NCI-H1930 (cell line): ENCODE results near the gene PIP5K1A.
"Not testable (repeated sequence)": the region's sequence is repeated elsewhere in the genome, so short reads cannot be mapped to it uniquely, and the experiment has no call there.

Experiments used
- DNase-seq, 2 experiments: peaks; one replicate each; lab custom pipeline; 2025; lab: John Stamatoyannopoulos, UW

PIP5K1A gene, protein sequence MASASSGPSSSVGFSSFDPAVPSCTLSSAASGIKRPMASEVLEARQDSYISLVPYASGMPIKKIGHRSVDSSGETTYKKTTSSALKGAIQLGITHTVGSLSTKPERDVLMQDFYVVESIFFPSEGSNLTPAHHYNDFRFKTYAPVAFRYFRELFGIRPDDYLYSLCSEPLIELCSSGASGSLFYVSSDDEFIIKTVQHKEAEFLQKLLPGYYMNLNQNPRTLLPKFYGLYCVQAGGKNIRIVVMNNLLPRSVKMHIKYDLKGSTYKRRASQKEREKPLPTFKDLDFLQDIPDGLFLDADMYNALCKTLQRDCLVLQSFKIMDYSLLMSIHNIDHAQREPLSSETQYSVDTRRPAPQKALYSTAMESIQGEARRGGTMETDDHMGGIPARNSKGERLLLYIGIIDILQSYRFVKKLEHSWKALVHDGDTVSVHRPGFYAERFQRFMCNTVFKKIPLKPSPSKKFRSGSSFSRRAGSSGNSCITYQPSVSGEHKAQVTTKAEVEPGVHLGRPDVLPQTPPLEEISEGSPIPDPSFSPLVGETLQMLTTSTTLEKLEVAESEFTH

DNA sequence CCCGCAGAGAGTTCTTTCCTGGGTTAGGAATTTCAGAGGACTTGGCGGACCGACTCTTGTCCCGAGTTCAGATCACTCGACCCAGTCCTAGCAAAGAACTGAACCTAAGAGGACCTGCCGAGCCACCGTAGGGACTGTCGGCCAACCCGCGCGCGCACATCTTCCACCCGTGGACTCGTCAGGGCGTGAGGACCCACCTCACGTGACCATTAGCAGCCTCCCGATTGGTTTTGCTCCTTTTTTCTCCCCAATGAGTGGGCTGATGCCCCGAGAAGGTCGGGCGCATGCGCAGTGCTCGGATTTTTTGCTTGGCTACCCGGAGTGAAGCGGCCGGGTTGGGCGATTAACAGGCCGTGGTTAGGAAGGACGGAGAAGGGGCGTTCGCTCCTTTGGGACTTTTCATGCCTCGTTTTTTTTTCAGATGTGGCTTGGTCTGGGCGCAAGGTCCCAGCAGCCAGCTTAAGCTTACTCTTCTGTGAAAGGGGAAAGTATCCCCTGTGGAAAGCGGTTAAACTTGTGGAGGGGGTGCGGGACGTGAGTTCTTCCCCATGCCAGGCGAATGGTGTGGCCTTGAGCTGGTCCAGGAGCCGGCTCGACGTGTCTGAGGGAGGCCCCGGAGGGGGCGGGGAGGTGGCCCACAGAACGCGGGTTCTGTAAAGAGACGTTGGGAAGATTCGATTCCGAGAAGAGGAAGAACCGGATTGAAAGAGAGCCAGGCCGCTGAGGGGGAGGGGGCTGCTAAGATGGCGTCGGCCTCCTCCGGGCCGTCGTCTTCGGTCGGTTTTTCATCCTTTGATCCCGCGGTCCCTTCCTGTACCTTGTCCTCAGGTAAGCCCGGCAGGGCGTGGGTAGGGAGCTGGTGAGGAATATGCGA lies at the start of gene PIP5K1A:
TSS of gene PIP5K1A (plus strand) at position 299 of the 874 bp plus-strand sequence. CDS start at position 744, 445 bp downstream.
- DNase-seq, result peak; percentile 97 to 99

DNA sequence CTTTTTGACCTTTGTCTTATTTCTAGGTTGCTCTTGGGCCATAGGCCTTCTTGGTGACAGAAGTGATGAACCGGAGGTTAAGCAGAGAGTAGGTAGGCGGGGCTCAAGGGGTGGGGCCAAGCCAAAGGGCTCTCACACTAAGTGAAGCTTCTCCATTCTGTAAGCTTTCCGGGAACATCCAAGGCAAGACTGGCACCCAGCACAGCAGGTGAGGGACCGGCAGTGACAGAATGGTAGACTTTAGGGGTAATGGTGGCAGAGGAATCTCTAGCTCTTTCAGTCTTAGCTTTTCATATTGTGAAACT lies 41.9 kb upstream of the PIP5K1A start, which contains the start of gene TNFAIP8L2:
TSS of gene TNFAIP8L2 (plus strand) at position 135 of the 305 bp plus-strand sequence. CDS start 2,049 bp downstream, outside the sequence.
- no peak for DNase-seq

DNA sequence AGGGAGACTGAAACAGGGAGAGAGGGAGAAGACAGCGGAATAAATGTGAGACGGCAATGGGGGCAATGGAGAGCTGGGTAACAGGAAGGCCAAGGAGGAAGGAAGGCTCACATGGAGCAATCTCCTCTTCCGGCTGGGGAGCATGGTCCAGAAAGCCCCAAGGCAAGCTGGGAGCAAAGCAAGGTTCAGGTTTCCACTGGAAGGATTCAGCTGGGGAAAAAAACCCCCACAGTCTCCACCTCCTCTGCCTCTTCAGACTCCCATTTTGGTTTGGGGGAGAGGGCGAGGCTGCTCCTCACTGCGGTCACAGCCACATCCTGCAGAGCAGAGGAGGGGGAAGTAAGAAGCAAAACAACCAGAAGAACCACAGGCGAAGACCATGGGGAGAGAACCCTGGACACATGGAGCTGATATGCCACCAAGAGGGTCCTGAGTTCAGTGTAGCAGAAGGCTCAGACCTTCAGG lies 41.3 kb upstream of the PIP5K1A start:
- DNase-seq, result no peak

DNA sequence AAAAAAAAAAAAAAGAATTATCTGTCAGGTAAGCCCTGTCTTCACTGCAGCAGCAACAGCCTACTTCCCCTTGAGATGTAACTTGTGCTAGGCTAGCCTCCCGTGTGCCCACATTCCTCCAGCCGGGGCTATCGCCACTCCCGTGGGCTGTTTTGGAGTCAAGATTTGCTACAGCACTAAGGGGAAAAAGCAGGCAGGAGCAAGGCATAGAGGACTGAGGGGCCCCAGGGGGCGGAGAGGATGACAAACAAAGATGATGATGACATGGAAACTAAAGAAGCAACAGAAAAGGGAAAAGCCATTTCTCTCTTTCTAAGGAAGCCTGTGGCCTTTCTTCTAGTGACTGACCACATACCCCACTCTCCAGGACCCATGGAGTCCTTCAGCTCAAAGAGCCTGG lies 40.0 kb upstream of the PIP5K1A start:
- no peak for DNase-seq

DNA sequence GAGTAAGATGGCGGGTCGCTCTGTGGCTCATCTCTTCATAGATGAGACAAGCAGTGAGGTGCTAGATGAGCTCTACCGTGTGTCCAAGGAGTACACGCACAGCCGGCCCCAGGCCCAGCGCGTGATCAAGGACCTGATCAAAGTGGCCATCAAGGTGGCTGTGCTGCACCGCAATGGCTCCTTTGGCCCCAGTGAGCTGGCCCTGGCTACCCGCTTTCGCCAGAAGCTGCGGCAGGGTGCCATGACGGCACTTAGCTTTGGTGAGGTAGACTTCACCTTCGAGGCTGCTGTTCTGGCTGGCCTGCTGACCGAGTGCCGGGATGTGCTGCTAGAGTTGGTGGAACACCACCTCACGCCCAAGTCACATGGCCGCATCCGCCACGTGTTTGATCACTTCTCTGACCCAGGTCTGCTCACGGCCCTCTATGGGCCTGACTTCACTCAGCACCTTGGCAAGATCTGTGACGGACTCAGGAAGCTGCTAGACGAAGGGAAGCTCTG lies 39.6 kb upstream of the PIP5K1A start:
- no peak for DNase-seq

DNA sequence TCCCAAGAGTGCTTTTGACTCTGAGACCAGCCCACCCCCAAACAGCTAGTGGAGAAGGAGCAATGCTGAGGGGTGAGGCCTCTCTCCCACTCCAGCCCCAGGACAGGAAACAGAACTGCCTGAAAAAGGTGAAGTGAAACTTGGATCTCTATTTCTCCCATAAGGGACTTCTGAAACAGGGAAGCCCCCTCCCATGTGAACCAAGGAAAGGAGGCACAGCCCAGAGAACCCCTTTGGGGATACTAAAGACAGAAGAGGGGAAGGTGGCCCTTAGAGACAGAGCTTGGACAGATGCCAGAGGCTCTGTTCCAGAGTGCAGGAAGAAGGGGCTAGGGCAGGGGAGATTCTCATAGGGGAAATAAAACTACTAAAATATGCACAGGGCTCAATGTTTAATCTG lies 39.0 kb upstream of the PIP5K1A start:
- no peak for DNase-seq

DNA sequence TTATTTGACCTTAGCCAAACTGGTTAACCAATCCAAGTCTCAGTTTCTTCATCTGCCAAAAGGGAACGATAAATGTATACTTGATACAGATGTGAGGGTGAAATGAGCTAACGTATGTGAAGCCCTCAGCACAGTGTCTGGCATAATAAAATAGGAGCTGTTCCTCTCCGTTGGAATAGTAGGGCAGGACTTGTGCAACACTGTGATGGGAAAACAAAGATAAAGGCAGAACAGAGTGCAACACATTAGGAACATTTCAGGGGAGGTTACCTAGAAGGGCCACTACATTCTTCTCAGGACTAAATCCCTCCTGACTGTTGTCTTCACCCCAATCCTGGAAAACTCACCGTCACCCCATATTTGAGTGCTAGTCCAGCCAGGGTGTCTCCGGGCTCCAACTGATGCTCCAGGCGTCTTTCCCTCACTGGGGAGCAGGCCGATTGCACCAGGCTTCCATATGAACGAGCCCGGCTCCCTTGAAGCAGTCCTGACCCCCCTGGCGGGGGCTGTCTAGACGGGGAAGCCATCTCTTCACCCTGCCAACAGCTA lies 33.5 kb upstream of the PIP5K1A start:
- no peak for DNase-seq

DNA sequence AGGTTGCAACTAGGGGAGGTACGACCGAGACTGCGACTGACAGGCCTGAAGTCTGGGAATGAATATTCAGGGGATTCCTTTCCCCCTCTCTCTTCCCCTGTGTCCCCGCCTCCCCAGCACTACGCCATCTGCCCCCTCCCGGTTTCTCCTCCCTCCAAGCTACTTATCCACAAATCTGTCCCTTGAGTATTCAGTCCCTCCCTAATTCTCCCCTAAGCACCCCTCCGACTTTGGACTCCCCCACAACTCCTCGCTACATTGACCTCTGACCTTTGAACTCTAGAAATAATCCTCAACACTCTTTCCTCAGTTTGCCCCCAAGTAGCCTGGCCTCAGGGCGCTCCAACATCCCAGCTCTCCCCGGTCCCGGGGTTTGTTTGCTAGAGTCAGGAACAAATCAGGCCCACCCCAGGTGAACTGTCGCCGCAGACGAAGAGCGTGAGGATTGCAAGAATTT lies 33.0 kb upstream of the PIP5K1A start:
- DNase-seq, result no peak

DNA sequence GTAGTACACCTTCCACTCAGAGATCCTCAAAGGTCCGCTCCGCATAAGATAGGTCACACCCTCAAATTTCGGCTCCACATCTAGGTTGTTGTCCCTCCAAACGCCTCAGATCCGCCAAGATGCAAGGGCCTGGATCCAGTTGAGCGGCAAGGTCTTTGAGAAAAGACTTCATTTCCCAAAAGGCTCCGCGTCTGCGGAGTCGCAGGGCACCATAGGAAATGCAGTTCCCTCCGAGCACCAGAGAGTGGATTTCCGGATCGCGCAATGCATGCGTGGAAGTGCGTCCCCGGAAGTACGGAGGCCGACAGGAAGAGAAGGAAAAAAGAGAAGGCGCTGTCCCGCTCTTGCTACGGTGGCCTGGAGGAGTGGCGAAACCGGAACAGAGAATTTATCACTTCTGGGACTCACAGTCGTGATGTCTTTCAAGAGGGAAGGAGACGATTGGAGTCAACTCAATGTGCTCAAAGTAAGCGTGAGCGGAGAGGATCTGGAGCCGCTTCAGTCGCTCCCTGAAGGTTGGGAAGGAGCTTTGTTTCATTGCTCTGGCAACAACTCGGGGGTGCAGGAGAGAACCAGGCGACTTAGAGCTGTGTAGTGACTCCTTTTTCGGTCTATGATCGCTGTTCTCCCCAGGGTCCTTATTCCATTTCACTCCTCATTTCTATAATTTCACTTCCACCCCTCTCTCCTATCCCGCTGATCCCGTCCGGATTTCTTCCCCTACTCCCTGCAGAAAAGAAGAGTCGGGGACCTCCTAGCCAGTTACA lies 32.4 kb upstream of the PIP5K1A start, which contains the start of the genes LYSMD1 and SCNM1:
TSS of gene LYSMD1 (minus strand) at position 165 of the 767 bp plus-strand sequence. CDS start 644 bp downstream, outside the sequence.
TSS of gene SCNM1 (plus strand) at position 407 of the 767 bp plus-strand sequence. CDS start at position 416, 9 bp downstream.
- peak; percentile 94 to 99 for DNase-seq

DNA sequence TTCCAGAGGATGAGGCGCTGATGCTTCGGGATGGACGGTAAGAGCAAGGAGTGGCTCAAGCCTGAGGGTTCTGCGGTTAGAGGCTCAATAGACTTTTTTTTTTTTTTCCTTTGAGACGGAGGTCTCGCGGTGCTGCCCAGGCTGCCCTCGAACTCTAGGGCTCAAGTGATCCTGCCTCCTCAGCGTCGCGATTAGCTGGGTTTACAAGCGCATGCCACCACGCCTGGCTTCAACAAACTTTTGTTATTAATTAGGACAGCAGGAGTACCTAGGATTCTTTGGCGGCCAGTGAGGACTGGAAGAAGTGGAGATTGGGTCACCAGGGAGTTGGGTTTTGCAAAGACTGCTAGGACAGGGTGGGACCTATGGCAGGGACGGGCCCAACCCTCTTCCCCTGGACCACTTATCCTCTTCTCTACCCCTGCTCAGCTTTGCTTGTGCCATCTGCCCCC lies 31.8 kb upstream of the PIP5K1A start:
- no peak for DNase-seq

DNA sequence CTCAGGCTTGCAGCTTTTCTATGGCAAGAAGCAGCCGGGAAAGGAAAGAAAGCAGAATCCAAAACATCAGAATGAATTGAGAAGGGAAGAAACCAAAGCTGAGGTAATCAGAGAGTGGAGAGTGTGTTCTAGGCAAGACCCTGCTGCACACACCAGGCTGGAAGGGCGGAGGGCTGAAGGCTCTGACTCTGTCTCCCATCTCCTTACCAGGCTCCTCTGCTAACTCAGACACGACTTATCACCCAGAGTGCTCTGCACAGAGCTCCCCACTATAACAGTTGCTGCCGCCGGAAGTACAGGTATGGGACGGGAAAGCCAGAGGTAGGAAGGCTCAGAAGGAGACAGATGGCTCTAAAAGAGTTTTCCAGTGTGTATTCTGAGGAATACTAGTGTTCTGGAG lies 31.2 kb upstream of the PIP5K1A start:
- no peak for DNase-seq

DNA sequence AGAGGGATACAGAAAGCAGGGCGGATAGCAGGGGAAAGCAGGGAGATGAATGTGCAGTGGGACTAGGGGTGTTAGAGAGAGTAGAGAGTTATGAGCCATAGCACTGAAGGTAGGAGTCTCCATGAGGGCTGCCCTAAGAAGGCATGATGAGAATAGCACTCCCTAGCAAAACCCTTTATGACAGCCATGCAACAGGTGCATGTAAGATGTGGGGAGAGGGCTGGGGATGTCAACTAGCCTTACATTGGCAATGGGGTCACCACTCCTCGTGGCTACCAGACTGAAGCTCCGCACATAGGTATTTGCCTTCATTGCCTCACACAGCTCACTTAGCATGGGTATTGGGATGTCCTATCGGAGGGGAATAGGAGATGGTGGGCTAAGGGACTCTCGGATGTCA lies 27.2 kb upstream of the PIP5K1A start:
- no peak for DNase-seq

DNA sequence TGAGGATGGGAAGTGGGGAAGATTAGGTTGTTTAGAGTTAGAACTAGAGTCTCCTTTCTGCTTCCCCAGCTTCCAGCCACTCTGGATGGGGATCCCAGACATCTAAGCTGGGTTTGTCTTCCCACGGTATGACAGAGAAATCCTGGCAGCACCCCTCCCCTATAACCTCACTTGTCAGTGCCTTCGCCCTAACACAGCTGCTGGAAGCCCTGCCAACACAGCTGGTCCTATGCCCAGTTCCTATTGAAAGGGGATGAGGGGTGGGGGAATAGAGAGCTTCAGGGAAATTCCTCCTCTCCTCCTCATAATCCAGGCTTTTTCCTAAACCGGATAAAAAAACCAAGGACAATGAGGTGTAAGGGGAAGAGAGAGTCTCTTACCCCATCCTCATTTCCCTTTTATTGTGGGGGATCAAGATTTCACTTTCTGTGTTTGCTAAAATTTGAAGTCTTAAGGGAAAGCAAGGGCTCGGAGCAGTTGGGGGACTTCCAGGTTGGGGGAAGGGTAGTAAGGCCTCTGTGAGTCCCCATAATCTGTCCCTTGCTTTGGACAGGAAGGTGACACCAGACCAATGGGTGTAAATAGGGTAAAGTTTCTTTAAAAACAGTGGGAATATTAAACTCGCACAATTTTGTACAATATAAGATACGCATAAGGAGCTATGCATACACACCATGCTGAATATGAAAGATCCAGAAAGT lies 23.2 kb upstream of the PIP5K1A start:
- no peak for DNase-seq

DNA sequence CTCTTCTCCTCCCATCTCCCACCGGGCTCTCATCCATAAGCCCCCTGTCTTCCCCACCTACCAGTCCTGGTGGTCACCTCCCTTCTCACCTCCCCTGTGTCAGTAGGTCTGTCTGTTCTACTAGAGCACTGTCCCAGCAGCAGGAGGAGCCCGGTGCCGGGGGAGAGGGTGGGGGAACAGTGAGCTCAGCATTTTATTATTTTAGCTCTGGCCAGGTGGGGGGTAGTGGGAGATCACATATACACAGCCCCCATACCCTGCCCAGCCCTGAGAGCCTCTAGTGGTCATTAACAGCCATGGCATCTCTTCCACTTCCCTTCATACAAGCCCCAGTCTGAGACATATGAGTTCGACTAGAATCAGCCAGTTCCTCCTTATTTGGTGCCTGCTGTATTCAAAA lies 22.5 kb upstream of the PIP5K1A start, which contains the start of gene TMOD4:
TSS of gene TMOD4 (minus strand) at position 119 of the 400 bp plus-strand sequence. CDS start 1,106 bp downstream, outside the sequence.
- no peak for DNase-seq

DNA sequence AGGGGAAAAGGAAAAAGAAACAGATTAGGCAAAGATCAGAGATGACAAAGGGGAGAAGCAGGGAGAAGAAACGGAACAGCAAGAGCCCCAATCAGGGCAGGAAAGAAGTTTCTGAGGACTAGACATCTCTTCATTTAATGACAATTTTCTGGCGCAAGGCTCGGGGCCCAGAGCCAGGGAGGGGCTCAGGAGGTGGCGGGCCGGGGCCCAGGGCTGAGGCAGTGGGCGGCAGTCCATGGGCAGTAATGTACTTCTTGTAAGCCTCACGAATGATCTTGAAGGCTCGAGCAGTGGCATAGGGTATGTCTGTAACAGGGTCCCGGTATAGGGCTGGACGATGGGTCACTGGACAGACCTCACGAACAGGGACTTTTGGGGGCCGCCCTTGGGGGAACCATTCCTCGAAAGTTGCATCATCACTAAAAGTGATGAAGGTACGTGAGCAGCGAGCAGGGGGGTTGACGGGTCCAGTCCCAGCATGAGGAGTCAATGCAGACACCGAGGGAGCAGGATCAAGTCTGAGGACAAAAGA lies 21.8 kb upstream of the PIP5K1A start:
- no peak for DNase-seq

DNA sequence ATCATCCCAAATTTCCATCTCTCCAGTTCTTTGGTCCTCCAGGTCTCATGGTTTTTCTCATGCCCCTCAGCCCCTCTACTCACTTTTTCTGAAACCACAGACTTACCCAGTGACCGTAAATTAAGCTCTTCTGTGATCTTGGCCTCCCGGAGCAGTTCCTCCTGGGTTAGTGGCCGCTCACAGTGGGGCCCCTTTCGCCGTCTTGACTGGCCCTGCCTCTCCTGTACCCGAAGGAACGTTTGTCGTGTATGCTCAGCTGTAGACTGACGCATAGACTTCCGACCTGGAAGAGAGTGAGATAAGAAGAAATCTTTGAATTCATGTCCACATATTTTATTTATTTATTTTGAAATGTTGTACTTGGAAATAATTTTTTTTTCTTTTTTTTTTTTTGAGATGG lies 14.1 kb upstream of the PIP5K1A start:
- no peak for DNase-seq

DNA sequence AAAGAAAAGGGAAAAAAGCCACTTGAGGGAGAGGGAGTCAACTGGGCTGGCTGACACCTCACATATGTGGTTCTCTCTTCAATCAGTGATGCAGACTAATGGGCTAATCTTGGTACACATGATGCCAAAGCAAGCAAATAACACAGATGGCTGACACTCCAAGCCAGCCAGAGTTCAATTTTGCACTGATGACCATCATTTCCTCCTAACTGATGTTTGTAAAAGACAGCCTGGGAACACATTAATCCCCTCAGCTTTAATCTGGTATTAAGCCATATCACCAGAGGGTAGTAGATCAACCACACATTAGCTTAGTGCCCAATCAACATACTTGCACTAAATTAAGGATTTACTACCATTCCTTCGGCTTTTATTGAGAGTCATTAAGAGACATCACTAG lies 11.1 kb upstream of the PIP5K1A start:
- DNase-seq, result no peak

DNA sequence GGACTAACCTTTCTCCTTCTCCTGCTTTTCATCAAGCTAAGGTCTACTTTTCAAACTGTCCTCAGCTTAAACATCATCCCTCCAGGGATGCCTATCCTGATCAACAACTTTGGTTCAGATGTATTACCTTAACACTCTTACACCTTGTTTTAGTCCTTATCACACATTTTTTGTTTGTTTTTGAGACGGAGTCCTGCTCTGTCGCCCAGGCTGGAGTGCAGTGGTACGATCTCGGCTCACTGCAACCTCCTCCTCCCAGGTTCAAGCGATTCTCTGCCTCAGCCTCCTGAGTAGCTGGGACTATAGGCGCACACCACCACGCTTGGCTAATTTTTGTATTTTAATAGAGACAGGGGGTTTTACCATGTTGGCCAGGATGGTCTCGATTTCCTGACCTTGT lies 9.7 kb upstream of the PIP5K1A start:
- DNase-seq, result not testable (repeated sequence)

DNA sequence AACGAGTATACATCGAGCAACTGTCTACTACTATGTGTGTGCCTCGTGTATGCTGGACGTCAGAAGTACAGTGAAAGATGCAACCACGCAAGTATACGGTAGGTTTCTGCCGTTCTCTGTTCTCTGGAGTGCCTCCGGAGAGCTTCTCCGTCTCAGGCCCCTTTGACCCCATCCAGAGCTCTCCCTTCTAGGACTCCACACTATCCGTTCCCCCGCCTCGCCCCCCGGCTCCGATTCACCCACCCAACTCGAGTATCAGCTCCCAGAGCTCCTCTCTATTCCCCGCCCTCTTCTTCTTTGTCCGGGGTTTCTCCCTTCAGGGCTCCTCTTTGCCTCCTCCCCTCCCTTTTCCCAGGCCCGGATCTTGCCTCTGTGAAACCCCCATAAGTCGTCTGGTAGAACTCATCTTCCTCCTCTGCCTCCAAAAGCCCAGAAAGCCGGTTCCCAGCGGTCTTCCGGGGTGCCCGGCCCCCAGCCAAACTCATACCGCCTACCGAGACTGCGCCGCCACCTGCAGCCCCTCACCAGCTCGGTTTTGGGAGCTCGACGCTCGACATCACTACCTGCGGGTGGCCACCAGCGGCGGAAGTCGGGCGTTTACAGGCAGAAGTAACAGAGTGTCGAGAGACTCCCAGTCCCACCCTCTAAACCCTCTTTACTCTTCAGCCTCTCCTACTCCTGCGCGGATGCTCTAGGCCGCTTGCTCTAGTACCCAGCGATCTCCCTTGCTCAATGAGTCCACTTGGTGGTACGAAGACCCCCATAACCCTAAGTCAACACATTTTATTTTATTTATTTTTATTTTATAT lies 8.5 kb upstream of the PIP5K1A start, which contains the start of gene VPS72:
TSS of gene VPS72 (minus strand) at position 561 of the 809 bp plus-strand sequence. CDS start at position 485, 76 bp downstream.
- peak; percentile 84 to 87 for DNase-seq
